Neural crest cell (in vitro differentiated cells): ENCODE results near the gene MROH2B. TPM values are rescaled to one million over a fixed set of nuclear protein-coding genes. Genes with fewer than 3 reads are reported as not detected.

ENCODE experiments used
- DNase-seq: peaks from one replicate; pipeline ENCODE4 v3.0.0; 2021; ENCODE audit warnings: low read depth, mixed read lengths, low spot score
- H3K27ac Mint-ChIP-seq: one replicate; pipeline ENCODE4 v1.8.0; 2021; ENCODE audit warnings: mild to moderate bottlenecking, mixed read lengths; ENCODE audit not compliant: unreplicated experiment
- H3K27me3 Mint-ChIP-seq: 2 replicates; pipeline ENCODE4 v1.8.0; 2021; ENCODE audit warnings: low read depth, mild to moderate bottlenecking, mixed read lengths
- H3K36me3 Mint-ChIP-seq: 2 replicates; pipeline ENCODE4 v1.8.0; 2021; ENCODE audit warnings: low read depth, mild to moderate bottlenecking, mixed read lengths
- H3K4me1 Mint-ChIP-seq: 2 replicates; pipeline ENCODE4 v1.8.0; 2021; ENCODE audit warnings: mixed read lengths
- H3K4me3 Mint-ChIP-seq: one replicate; pipeline ENCODE4 v1.8.0; 2021; ENCODE audit warnings: mild to moderate bottlenecking, mixed read lengths
- H3K9me3 Mint-ChIP-seq: 2 replicates; pipeline ENCODE4 v1.8.0; 2021; ENCODE audit warnings: mixed read lengths
- total RNA-seq: library from RNA; stranded (reverse); gene quantifications from 2 replicates; pipeline ENCODE4 v1.2.1, GENCODE V29; 2021
- TF ChIP-seq, protein P1 (sequence below): fragments of 200-600 bp; sonication (generic); conservative IDR thresholded peaks from 2 replicates; pipeline ENCODE4 v1.5.0; 2021; ENCODE audit warnings: antibody characterized with exemption, mild to moderate bottlenecking

MROH2B gene
- total RNA-seq, 1 donor from 2014 or later = not detected

DNA sequence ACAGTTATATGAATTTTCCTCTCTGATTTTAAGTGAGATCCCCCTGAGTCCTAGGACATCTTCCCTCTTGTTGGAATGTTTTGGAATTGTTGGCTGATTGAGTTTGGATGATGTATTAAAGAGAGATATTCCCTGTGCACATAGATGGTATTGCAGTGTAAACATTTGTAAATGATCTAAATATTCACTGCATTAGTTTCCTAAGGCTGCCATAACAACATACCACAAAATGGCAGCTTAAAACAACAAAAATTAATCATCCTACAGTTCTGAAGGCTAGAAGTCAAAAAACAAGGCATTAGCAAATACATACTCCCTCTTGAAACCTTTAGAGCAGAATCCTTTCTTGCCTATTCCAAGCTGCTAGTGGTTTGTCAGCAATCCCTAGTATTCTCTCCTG, 38.0 kb upstream of the MROH2B start:
- no peaks in the 10 kb centered on the region for H3K9me3 Mint-ChIP-seq
- no peaks in the 10 kb centered on the region for H3K4me1 Mint-ChIP-seq
- no peak overlapping the region for H3K4me3 Mint-ChIP-seq
- peaks cover 2% of the 10 kb centered on the region for H3K27me3 Mint-ChIP-seq
- DNase-seq = no peak
- TF ChIP-seq, protein P1, sequence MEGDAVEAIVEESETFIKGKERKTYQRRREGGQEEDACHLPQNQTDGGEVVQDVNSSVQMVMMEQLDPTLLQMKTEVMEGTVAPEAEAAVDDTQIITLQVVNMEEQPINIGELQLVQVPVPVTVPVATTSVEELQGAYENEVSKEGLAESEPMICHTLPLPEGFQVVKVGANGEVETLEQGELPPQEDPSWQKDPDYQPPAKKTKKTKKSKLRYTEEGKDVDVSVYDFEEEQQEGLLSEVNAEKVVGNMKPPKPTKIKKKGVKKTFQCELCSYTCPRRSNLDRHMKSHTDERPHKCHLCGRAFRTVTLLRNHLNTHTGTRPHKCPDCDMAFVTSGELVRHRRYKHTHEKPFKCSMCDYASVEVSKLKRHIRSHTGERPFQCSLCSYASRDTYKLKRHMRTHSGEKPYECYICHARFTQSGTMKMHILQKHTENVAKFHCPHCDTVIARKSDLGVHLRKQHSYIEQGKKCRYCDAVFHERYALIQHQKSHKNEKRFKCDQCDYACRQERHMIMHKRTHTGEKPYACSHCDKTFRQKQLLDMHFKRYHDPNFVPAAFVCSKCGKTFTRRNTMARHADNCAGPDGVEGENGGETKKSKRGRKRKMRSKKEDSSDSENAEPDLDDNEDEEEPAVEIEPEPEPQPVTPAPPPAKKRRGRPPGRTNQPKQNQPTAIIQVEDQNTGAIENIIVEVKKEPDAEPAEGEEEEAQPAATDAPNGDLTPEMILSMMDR = no peak
- no peaks in the 10 kb centered on the region for H3K36me3 Mint-ChIP-seq
- no peak overlapping the region for H3K27ac Mint-ChIP-seq

DNA sequence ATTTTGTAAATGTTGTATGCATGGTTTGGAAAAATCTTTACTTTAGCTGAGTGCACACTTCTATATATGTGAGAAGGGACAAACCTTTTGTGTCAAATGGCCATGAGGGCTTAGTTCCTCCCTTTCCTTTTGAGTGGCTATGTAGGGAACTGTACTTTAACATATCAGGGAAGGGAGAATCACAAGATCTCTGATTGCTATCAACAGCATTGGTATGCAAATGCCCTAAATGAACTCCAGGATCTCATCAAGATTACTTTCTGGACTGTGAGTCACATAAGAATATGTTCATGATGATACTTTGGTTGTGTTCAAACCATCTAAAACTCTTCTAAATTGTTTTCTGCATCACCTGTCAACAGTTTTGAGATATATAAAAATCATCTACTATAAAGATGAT, 31.2 kb upstream of the MROH2B start:
- Mint-ChIP-seq H3K4me1 (no peaks in the 10 kb centered on the region), H3K9me3 (no peaks in the 10 kb centered on the region), H3K4me3 (no peak overlapping the region), H3K36me3 (no peaks in the 10 kb centered on the region), H3K27me3 (peaks cover 2% of the 10 kb centered on the region), H3K27ac (no peak overlapping the region)
- DNase-seq = no peak
- TF ChIP-seq, protein P1 = no peak

DNA sequence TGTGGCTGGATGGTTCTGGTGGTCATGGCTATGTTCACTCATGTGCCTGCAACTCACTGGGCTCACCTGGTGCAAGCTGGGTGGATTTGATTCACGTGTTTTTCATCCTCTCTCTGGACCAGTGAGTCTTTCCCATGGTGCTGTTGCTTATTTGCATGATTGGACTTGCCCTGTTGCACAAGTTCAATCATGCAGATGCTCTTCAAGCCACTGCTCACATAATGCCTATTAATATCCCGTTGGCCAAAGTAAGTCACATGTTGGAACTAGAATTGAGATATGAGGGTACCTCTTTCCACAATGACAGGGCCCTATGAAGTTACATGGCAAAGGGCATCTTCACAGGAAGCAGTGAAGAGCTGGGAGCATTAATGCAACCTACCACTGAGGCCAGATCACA, 26.5 kb upstream of the MROH2B start:
- TF ChIP-seq, protein P1 = no peak
- no peak for DNase-seq
- Mint-ChIP-seq H3K36me3 (no peaks in the 10 kb centered on the region), H3K9me3 (peaks cover 5% of the 10 kb centered on the region), H3K4me3 (no peak overlapping the region), H3K27ac (no peak overlapping the region), H3K4me1 (peaks cover 4% of the 10 kb centered on the region), H3K27me3 (peaks cover 2% of the 10 kb centered on the region)

DNA sequence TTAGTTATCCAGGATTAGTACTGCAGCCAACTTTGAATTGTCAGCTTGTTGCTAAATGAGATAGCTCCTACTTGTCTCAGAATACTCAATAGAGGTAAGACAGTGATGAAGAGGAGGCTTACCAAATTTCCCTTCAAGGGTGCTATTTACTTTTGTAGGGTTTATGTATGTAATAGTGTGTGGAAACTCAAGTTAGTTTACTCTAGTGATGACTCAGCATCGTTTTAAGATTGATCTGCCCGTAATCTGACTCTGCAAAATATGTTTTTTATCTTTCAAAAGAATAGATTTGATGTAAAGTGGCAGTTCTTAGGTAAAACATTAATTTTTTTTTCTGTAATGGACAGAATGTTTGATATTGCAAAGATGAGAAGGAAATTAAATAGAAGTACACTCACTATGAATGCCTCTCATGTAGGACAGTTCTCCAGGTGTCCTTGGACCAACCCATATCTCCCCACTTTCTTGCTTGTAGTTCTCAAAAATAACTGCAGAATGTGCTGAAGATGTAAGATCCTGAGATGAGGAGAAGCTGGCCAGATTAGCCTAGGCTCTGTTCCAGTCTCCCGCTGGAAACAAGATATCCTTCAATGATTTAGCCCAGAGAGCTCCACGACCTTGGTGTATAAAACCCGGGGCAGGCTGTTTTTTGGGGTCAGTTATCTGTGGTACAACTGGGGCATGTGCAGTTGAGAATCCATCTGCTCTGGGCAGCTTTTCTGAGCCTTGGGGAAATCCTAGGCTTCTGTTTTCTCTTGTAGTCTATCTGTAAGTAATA, 24.4 kb upstream of the MROH2B start:
- H3K27me3 Mint-ChIP-seq = peaks cover 4% of the 10 kb centered on the region
- peaks cover 10% of the 10 kb centered on the region for H3K9me3 Mint-ChIP-seq
- TF ChIP-seq, protein P1 = no peak
- peaks cover 4% of the 10 kb centered on the region for H3K4me1 Mint-ChIP-seq
- H3K36me3 Mint-ChIP-seq = no peaks in the 10 kb centered on the region
- H3K27ac Mint-ChIP-seq = no peak overlapping the region
- H3K4me3 Mint-ChIP-seq = no peak overlapping the region
- no peak for DNase-seq

DNA sequence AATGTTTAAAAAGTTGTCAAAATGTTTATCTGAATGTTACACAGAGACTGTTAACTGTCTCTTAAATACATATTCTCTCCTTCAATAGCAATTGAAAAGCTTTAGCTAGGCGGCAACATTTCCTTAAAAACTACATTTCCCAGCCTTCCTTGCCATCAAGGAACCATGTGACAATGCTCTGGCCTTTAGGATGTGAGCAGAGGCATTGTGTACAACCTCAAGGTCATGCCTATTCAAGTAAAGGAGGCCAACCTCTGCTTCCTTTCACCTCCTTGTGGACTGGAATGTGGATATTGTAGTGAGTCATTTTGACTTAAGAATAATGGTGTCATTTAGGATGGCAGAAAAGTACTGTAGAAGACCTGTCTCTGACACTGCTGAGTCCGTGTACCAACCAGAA, 23.7 kb upstream of the MROH2B start:
- H3K4me1 Mint-ChIP-seq = peaks cover 4% of the 10 kb centered on the region
- peaks cover 4% of the 10 kb centered on the region for H3K27me3 Mint-ChIP-seq
- no peak for DNase-seq
- no peak overlapping the region for H3K27ac Mint-ChIP-seq
- no peaks in the 10 kb centered on the region for H3K36me3 Mint-ChIP-seq
- H3K9me3 Mint-ChIP-seq = peaks cover 10% of the 10 kb centered on the region
- H3K4me3 Mint-ChIP-seq = no peak overlapping the region
- TF ChIP-seq, protein P1 = no peak
